KOPT-K1 (cell line): ENCODE results near the gene CNTNAP2.

Source experiments
- H3K27ac ChIP-seq: fragments of 200-600 bp; sonication (generic); 2 replicates; pipeline ENCODE4 v1.5.1; 2016; ENCODE audit warnings: antibody characterized with exemption, mild to moderate bottlenecking, low read depth, low read length; ENCODE audit not compliant: poor library complexity, severe bottlenecking
- H3K36me3 ChIP-seq: fragments of 200-600 bp; sonication (generic); 2 replicates; pipeline ENCODE4 v1.5.1; 2017; ENCODE audit warnings: antibody characterized with exemption, mild to moderate bottlenecking, low read length, moderate library complexity; ENCODE audit not compliant: insufficient read depth
- H3K9me3 ChIP-seq: fragments of 200-600 bp; sonication (generic); 2 replicates; pipeline ENCODE4 v1.5.1; 2017; ENCODE audit warnings: antibody characterized with exemption, low read length, mild to moderate bottlenecking; ENCODE audit not compliant: insufficient read depth, poor library complexity, severe bottlenecking

Gene CNTNAP2

GRCh38 chr7:147276106-147276505 is 1159.5 kb downstream of the CNTNAP2 start:
- H3K36me3 ChIP-seq: no peaks in the 10 kb centered on the region
- no peak overlapping the region for H3K27ac ChIP-seq
- no peaks in the 10 kb centered on the region for H3K9me3 ChIP-seq

GRCh38 chr7:147276783-147277370 is 1160.3 kb downstream of the CNTNAP2 start:
- Histone ChIP-seq H3K9me3 (no peaks in the 10 kb centered on the region), H3K36me3 (no peaks in the 10 kb centered on the region), H3K27ac (no peak overlapping the region)

GRCh38 chr7:147279514-147279913 is 1162.9 kb downstream of the CNTNAP2 start:
- Histone ChIP-seq H3K27ac (no peak overlapping the region), H3K36me3 (no peaks in the 10 kb centered on the region), H3K9me3 (no peaks in the 10 kb centered on the region)

GRCh38 chr7:147279964-147280374 is 1163.4 kb downstream of the CNTNAP2 start:
- H3K27ac ChIP-seq: no peak overlapping the region
- H3K36me3 ChIP-seq: no peaks in the 10 kb centered on the region
- H3K9me3 ChIP-seq: no peaks in the 10 kb centered on the region

DNA sequence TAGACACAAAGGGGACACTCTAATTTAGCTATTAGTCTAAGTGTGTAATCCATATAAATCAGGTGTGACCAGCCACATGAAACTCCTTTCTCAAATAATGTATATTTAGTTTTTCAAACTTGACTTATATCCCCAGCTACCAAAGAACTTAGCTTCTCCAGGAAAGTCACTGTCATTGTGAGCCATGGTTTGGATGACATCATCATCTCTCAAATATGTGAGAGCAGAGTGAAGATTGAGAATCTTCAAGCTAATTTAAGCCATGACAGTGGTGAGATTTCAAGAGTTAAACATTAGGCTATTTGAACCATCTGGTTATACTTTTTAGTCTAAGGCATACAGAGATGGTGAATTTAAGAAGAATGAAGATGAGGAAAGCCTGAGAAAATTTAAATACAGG is 1165.6 kb downstream of the CNTNAP2 start:
- Histone ChIP-seq H3K36me3 (no peaks in the 10 kb centered on the region), H3K27ac (no peak overlapping the region), H3K9me3 (no peaks in the 10 kb centered on the region)

GRCh38 chr7:147296201-147296600 is 1179.6 kb downstream of the CNTNAP2 start:
- no peaks in the 10 kb centered on the region for H3K9me3 ChIP-seq
- no peaks in the 10 kb centered on the region for H3K36me3 ChIP-seq
- H3K27ac ChIP-seq: no peak overlapping the region

DNA sequence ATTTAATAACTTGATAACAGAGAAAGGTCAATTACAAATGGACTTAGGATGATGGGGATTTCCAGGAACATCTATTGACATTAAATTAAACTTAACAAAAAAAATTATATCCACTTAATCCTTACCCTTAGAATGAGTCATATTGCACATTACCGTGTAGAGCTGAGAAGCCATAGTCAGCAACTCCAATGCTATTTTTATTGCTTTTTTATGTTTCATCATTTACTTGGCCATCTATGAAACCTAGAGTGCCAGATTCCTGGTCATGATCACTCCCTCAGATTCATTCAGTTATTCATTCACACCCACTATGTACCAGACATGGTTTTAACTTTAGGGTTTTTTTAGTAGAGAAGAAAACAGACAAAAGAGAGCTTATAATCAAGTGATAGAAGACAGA is 1180.4 kb downstream of the CNTNAP2 start:
- H3K27ac ChIP-seq: no peak overlapping the region
- no peaks in the 10 kb centered on the region for H3K36me3 ChIP-seq

DNA sequence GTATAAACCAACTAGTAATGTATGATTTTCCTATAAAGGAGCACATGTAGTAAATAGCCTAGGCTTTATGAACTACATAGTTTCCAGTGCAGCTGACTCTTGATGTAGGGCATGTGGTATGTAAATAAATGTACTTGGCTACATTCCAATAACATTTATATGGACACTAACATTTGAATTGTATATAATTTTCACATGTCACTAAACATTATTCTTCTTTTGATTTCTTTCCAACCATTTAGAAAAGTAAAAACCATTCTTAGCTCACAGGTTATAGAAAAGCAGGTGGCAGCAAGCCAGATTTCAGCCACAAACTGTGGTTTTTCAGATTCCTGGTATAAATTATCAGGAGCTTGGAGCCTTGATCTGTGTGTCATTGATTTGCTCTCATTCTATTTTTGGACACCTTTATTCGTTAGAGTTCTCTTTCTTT is 1182.0 kb downstream of the CNTNAP2 start:
- no peaks in the 10 kb centered on the region for H3K9me3 ChIP-seq
- H3K27ac ChIP-seq: no peak overlapping the region
- H3K36me3 ChIP-seq: no peaks in the 10 kb centered on the region

More for the DNA sequence above, 1180.4 kb downstream of the CNTNAP2 start:
- no peaks in the 10 kb centered on the region for H3K9me3 ChIP-seq

GRCh38 chr7:147300293-147300692 is 1183.7 kb downstream of the CNTNAP2 start:
- Histone ChIP-seq H3K27ac (no peak overlapping the region), H3K9me3 (no peaks in the 10 kb centered on the region), H3K36me3 (no peaks in the 10 kb centered on the region)

GRCh38 chr7:147304376-147304775 is 1187.8 kb downstream of the CNTNAP2 start:
- Histone ChIP-seq H3K36me3 (no peaks in the 10 kb centered on the region), H3K27ac (no peak overlapping the region), H3K9me3 (no peaks in the 10 kb centered on the region)

DNA sequence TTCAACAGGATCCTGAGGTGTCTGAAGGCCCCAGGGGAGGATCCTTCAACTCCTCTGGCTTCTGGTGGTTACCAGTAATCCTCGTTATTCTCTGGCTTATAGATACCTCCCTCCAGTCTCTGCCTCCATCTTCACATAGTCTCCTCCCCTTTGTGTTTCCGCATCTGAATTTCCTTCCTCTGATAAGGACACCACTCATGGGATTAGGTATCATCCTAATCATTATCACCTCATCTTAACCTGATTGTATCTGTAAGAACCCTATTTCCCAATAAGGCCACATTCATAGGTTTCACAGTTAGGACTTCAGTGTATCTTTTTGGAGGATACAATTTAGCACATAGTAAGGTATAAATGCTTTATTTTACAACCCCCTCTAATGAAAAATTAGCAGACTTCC is 1189.2 kb downstream of the CNTNAP2 start:
- Histone ChIP-seq H3K9me3 (no peaks in the 10 kb centered on the region), H3K36me3 (no peaks in the 10 kb centered on the region), H3K27ac (no peak overlapping the region)

GRCh38 chr7:147308539-147308938 is 1191.9 kb downstream of the CNTNAP2 start:
- no peak overlapping the region for H3K27ac ChIP-seq
- H3K36me3 ChIP-seq: no peaks in the 10 kb centered on the region
- no peaks in the 10 kb centered on the region for H3K9me3 ChIP-seq

DNA sequence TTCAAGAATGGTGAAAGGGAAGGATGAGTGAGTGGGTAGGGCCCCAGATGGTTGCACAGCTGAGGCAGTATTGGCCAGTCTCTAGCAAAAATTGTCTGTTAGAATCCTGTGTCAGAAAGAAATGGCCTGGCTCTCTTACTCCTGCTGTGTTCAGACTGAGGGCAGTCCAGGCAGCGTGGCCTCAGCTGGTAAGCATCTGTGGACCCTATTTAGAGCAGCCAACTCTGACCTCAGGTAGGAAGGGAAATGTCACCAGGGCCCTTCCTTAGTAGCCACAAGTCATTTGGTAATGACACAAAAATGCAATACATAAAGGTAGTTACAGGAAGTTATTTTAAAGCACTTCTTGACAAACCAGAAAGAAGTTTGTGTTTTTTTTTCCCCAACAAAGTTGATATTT is 1194.7 kb downstream of the CNTNAP2 start:
- no peaks in the 10 kb centered on the region for H3K36me3 ChIP-seq
- no peaks in the 10 kb centered on the region for H3K9me3 ChIP-seq
- no peak overlapping the region for H3K27ac ChIP-seq

DNA sequence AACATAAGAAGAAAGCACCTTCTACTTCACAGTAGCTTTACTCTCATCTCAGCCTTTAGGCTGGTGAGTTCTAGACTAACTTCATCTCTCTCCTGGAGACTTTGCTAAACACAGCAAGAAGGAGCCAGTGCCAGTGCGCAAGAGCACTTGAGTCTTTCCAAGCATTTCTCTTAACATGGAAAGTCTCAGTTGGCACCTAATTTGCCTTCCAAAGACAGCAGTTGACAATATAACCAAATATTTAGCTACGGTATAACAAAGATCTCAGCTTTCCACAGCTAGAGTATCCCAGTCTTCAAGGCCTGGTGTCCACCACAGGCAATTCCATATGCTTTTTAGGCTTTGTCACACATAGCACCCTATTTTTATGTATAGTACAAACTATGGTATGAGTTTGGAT is 1204.9 kb downstream of the CNTNAP2 start:
- H3K36me3 ChIP-seq: no peaks in the 10 kb centered on the region
- H3K9me3 ChIP-seq: no peaks in the 10 kb centered on the region
- H3K27ac ChIP-seq: no peak overlapping the region

GRCh38 chr7:147332988-147333387 is 1216.4 kb downstream of the CNTNAP2 start:
- no peaks in the 10 kb centered on the region for H3K36me3 ChIP-seq
- no peaks in the 10 kb centered on the region for H3K9me3 ChIP-seq
- no peak overlapping the region for H3K27ac ChIP-seq

DNA sequence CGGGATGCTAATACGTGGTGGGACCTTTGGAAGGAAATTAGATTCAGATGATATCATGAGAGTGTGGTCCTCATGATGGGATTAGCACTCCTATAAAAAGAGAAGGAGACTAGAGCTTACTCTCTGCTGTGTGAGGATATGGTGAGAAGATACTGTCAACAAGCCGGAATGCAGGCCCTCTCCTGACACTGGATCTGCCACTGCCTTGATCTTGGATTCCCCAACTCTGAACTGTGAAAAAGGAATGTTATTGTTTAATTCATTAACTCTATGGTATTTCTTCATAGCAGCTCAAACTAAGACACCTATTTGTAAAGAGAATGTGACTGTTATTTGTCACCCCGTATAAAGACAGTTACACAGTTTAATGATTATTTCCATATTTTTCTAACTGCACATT is 1246.5 kb downstream of the CNTNAP2 start:
- H3K36me3 ChIP-seq: no peaks in the 10 kb centered on the region
- H3K27ac ChIP-seq: no peak overlapping the region
- H3K9me3 ChIP-seq: no peaks in the 10 kb centered on the region
